Measurements from ENCODE around the gene PRR16.

The PRR16 gene

GRCh38 chr5:120599576-120599975 is 135.5 kb downstream of the PRR16 start:
- no peak for DNase-seq

GRCh38 chr5:120600639-120601038 is 136.5 kb downstream of the PRR16 start:
- no peak for DNase-seq

- no peak for DNase-seq
These were observed 137.9 kb downstream of the PRR16 start for GRCh38 chr5:120602033-120602432.

GRCh38 chr5:120604884-120605283 is 140.8 kb downstream of the PRR16 start:
- no peak for DNase-seq

- DNase-seq, result no peak
These were observed 141.4 kb downstream of the PRR16 start for GRCh38 chr5:120605325-120606079.

GRCh38 chr5:120609570-120609969 is 145.5 kb downstream of the PRR16 start:
- no peak for DNase-seq

- no peak for DNase-seq
These were observed 146.0 kb downstream of the PRR16 start for GRCh38 chr5:120610145-120610544.

- DNase-seq, result no peak
These were observed 149.6 kb downstream of the PRR16 start for GRCh38 chr5:120613729-120614128.

- no peak for DNase-seq
These were observed 150.6 kb downstream of the PRR16 start for GRCh38 chr5:120614531-120615180.

GRCh38 chr5:120615967-120616645 is 152.0 kb downstream of the PRR16 start:
- no peak for DNase-seq

GRCh38 chr5:120621339-120621738 is 157.2 kb downstream of the PRR16 start:
- DNase-seq, result no peak

GRCh38 chr5:120624021-120624563 is 160.0 kb downstream of the PRR16 start:
- no peak for DNase-seq

- DNase-seq, result no peak
These were observed 164.1 kb downstream of the PRR16 start for GRCh38 chr5:120628156-120628555.

- DNase-seq, result no peak
These were observed 166.4 kb downstream of the PRR16 start for GRCh38 chr5:120630550-120630949.

- DNase-seq, result no peak
These were observed 167.5 kb downstream of the PRR16 start for GRCh38 chr5:120631611-120632010.

GRCh38 chr5:120632430-120632829 is 168.3 kb downstream of the PRR16 start:
- no peak for DNase-seq

- no peak for DNase-seq
These were observed 174.3 kb downstream of the PRR16 start for GRCh38 chr5:120638449-120638848.

GRCh38 chr5:120640778-120641177 is 176.7 kb downstream of the PRR16 start:
- no peak for DNase-seq

- no peak for DNase-seq
These were observed 180.4 kb downstream of the PRR16 start for GRCh38 chr5:120644516-120644915.

GRCh38 chr5:120655828-120656435 is 191.8 kb downstream of the PRR16 start:
- no peak for DNase-seq

GRCh38 chr5:120657104-120657503 is 193.0 kb downstream of the PRR16 start:
- no peak for DNase-seq

GRCh38 chr5:120677481-120677880 is 213.4 kb downstream of the PRR16 start:
- DNase-seq, result no peak

- DNase-seq, result no peak
These were observed 214.2 kb downstream of the PRR16 start for GRCh38 chr5:120678279-120678678.

Measured in activated gamma-delta T cell (primary cell).